HT-29 (cell line): ENCODE results near the gene LPIN3. TPM values are rescaled to one million over a fixed set of nuclear protein-coding genes. Genes with fewer than 3 reads are reported as not detected.
"Not testable (repeated sequence)": the region's sequence is repeated elsewhere in the genome, so short reads cannot be mapped to it uniquely, and the experiment has no call there.

Experiments used
- DNase-seq: peaks from one replicate; pipeline ENCODE4 v3.0.0-alpha.2; 2015; ENCODE audit warnings: low spot score
- total RNA-seq: library from RNA; depleted of rRNA; stranded (reverse); fragments of >200 nt; shearing (Covaris generic); gene quantifications from 2 replicates; pipeline ENCODE4 v1.2.3, GENCODE V29; 2014; rRNA removed

Gene LPIN3
- total RNA-seq = 8.9 and 11.2 TPM in 2 replicates

GRCh38 chr20:41340327-41341055 is at the start of gene LPIN3:
Gene LPIN3 (plus strand): TSS chr20:41340821. CDS start chr20:41345804, 4,983 bp downstream.
- peak; percentile 99 for DNase-seq

GRCh38 chr20:41293269-41294037 is 47.2 kb upstream of the LPIN3 start:
- no peak for DNase-seq

- DNase-seq = no peak
These were observed 40.7 kb upstream of the LPIN3 start for GRCh38 chr20:41299899-41300298.

- DNase-seq = no peak
These were observed 40.2 kb upstream of the LPIN3 start for GRCh38 chr20:41300383-41300782.

GRCh38 chr20:41300886-41301285 is 39.7 kb upstream of the LPIN3 start:
- DNase-seq = no peak

GRCh38 chr20:41304002-41304401 is 36.6 kb upstream of the LPIN3 start:
- no peak for DNase-seq

GRCh38 chr20:41304424-41305079 is 36.1 kb upstream of the LPIN3 start:
- DNase-seq = no peak

GRCh38 chr20:41306061-41306727 is 34.4 kb upstream of the LPIN3 start:
- no peak for DNase-seq

- no peak for DNase-seq
These were observed 33.6 kb upstream of the LPIN3 start for GRCh38 chr20:41307021-41307420.

GRCh38 chr20:41308290-41308711 is 32.3 kb upstream of the LPIN3 start:
- no peak for DNase-seq

- no peak for DNase-seq
These were observed 31.8 kb upstream of the LPIN3 start for GRCh38 chr20:41308726-41309413.

GRCh38 chr20:41309817-41310216 is 30.8 kb upstream of the LPIN3 start:
- DNase-seq = no peak

- DNase-seq = not testable (repeated sequence)
These were observed 28.6 kb upstream of the LPIN3 start for GRCh38 chr20:41312009-41312408.

- no peak for DNase-seq
These were observed 26.2 kb upstream of the LPIN3 start for GRCh38 chr20:41314386-41314785.

- DNase-seq = no peak
These were observed 24.6 kb upstream of the LPIN3 start for GRCh38 chr20:41316051-41316450.

- DNase-seq = peak; percentile 53
These were observed 23.7 kb upstream of the LPIN3 start for GRCh38 chr20:41316602-41317545.

GRCh38 chr20:41317546-41318270 is 22.9 kb upstream of the LPIN3 start, which contains the start of gene ZHX3:
Gene ZHX3 (minus strand): TSS chr20:41317731. CDS start chr20:41204916, 112,815 bp downstream.
- DNase-seq = peak; percentile 99

- peak; percentile 64 for DNase-seq
These were observed 22.4 kb upstream of the LPIN3 start for GRCh38 chr20:41318271-41318649.

- DNase-seq = no peak
These were observed 20.2 kb upstream of the LPIN3 start for GRCh38 chr20:41320441-41320840.
